ENCODE results near the gene CACNA1C.

DNA sequence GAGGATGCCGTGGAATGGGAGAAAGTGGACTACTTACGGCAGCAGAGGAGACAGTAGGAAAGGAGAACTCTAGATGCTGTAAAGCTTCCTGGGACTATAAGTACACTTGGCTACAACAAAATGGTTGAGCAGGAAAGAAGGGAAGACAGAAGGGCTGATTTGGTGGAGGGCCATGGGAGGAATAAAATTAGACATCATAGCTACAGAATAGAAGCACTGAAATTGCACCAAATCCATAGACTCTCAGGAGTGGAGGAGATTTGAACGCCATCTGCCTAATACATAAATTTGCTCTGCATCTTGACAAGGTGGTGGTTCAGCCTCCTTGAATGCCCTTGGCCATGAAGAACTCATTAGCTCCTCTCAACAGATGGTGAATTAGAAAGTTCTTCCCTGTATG, 32.3 kb upstream of the CACNA1C start:
- TF ChIP-seq POLR2A (IDR thresholded peaks at IDR 0.05), result no peak
- TF ChIP-seq, protein P1, sequence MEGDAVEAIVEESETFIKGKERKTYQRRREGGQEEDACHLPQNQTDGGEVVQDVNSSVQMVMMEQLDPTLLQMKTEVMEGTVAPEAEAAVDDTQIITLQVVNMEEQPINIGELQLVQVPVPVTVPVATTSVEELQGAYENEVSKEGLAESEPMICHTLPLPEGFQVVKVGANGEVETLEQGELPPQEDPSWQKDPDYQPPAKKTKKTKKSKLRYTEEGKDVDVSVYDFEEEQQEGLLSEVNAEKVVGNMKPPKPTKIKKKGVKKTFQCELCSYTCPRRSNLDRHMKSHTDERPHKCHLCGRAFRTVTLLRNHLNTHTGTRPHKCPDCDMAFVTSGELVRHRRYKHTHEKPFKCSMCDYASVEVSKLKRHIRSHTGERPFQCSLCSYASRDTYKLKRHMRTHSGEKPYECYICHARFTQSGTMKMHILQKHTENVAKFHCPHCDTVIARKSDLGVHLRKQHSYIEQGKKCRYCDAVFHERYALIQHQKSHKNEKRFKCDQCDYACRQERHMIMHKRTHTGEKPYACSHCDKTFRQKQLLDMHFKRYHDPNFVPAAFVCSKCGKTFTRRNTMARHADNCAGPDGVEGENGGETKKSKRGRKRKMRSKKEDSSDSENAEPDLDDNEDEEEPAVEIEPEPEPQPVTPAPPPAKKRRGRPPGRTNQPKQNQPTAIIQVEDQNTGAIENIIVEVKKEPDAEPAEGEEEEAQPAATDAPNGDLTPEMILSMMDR (IDR thresholded peaks at IDR 0.05), result no peak
